K562 (cell line): ENCODE results near the gene ANKS1A. TPM values are rescaled to one million over a fixed set of nuclear protein-coding genes. Genes with fewer than 3 reads are reported as not detected.

Experiments used
- ATAC-seq: fragments of 200-7000 bp; cut with Tn5 transposase; 3 replicates; pipeline ENCODE4 v1.9.1; 2020; ENCODE audit warnings: moderate library complexity
- BruUV-seq: library from RNA; stranded (reverse); fragments of 400-500 nt; replicated peaks from 2 replicates; lab custom pipeline; 2021; lab: Mats Ljungman, UMichigan
- CTCF ChIA-PET: fragments of 300-600 bp; formaldehyde crosslinking; extraction: SDS; loops from one replicate; lab custom pipeline; 2021; ENCODE audit warnings: low intra/inter-chr PET ratio; lab: Yijun Ruan, JAX
- POLR2A ChIA-PET: fragments of 300-600, 350-650 bp; sonication (Branson Sonifier 250); formaldehyde crosslinking; extraction: SDS; loops from one replicate; lab custom pipeline; 2021; ENCODE audit warnings: antibody characterized with exemption, inconsistent platforms; lab: Yijun Ruan, JAX
- DNase-seq, 4 experiments: peaks; one replicate each; pipeline versions ENCODE4 v3.0.0 to v3.0.0-alpha.2; 2011 to 2018; ENCODE audit warnings: low spot score in 3 of 4, mixed read lengths in 3 of 4; ENCODE audit errors: extremely low read depth in 1 of 4
- FAIRE-seq: peaks from 2 replicates; lab custom pipeline; 2011; peaks lifted over from hg19 to GRCh38; lab: Jason Lieb, UNC
- H2AFZ ChIP-seq: 2 replicates; pipeline ENCODE4 v1.6.0; 2011; ENCODE audit warnings: low read depth, low read length, control low read depth, inconsistent platforms
- H3K27ac ChIP-seq: fragments of 200-600 bp; 3 replicates; pipeline ENCODE4 v1.8.0; 2011; ENCODE audit warnings: low read depth, mild to moderate bottlenecking, control low read depth, inconsistent platforms, low read length, moderate library complexity, mixed read lengths; ENCODE audit errors: extremely low read depth
- H3K27me3 ChIP-seq, 2 experiments: fragments of 300-600 bp in 1 of 2; 2 replicates in 1 of 2; 3 replicates in 1 of 2; pipeline versions ENCODE4 v1.6.0 to v1.8.0; 2011; ENCODE audit warnings: inconsistent platforms in 2 of 2, low read length in 2 of 2, mild to moderate bottlenecking in 1 of 2, mixed read lengths in 1 of 2, moderate library complexity in 1 of 2; ENCODE audit not compliant: control insufficient read depth in 2 of 2, insufficient read depth in 2 of 2
- H3K36me3 ChIP-seq: fragments of 300-600 bp; 3 replicates; pipeline ENCODE4 v1.8.0; 2011; ENCODE audit warnings: mild to moderate bottlenecking, low read length, inconsistent platforms; ENCODE audit not compliant: control insufficient read depth, insufficient read depth
- H3K4me1 ChIP-seq, 2 experiments: fragments of 200-600 bp in 1 of 2; replicated peaks in 1 of 2; 2 replicates in 1 of 2; 3 replicates in 1 of 2; pipeline versions ENCODE4 v1.5.1 to v1.8.0; 2011; ENCODE audit warnings: inconsistent platforms in 2 of 2, low read length in 2 of 2, mild to moderate bottlenecking in 1 of 2, mixed read lengths in 1 of 2, moderate library complexity in 1 of 2; ENCODE audit not compliant: control insufficient read depth in 2 of 2, insufficient read depth in 2 of 2
- H3K4me2 ChIP-seq: 2 replicates; pipeline ENCODE4 v1.6.1; 2011; ENCODE audit warnings: low read length, control low read depth, inconsistent platforms, mixed read lengths; ENCODE audit not compliant: insufficient read depth
- H3K4me3 ChIP-seq: fragments of 200-600 bp; sonication (generic), shearing (Covaris generic); 2 replicates; pipeline ENCODE4 v1.5.1; 2016; ENCODE audit warnings: control low read depth, inconsistent platforms
- H3K79me2 ChIP-seq: fragments of 200-600 bp; 3 replicates; pipeline ENCODE4 v1.8.0; 2011; ENCODE audit warnings: low read length, inconsistent platforms; ENCODE audit not compliant: control insufficient read depth, insufficient read depth
- H3K9ac ChIP-seq, 2 experiments: 2 replicates each; pipeline versions ENCODE4 v1.6.0 to v1.6.1; 2011; ENCODE audit warnings: low read depth in 2 of 2, low read length in 2 of 2, control low read depth in 1 of 2, inconsistent platforms in 1 of 2, mild to moderate bottlenecking in 1 of 2, mixed read lengths in 1 of 2; ENCODE audit not compliant: insufficient read depth in 1 of 2
- H3K9me1 ChIP-seq: one replicate; pipeline ENCODE4 v1.6.0; 2011; ENCODE audit warnings: inconsistent platforms, mild to moderate bottlenecking, low read length, moderate library complexity; ENCODE audit not compliant: control insufficient read depth, insufficient read depth
- H3K9me3 ChIP-seq: replicated peaks from 2 replicates; pipeline ENCODE4 v1.5.1; 2011; ENCODE audit warnings: low read depth, low read length, inconsistent platforms; ENCODE audit not compliant: control insufficient read depth, insufficient read depth
- H4K20me1 ChIP-seq: replicated peaks from 2 replicates; pipeline ENCODE4 v1.6.1; 2011; ENCODE audit warnings: low read length, inconsistent platforms, mixed read lengths; ENCODE audit not compliant: control insufficient read depth, insufficient read depth
- FOXK1 ChIP-seq: sonication (generic); formaldehyde crosslinking; IDR thresholded peaks from 2 replicates; pipeline ENCODE4 v1.8.0; 2022; ENCODE audit warnings: missing genetic modification reagents, mild to moderate bottlenecking, borderline replicate concordance
- GATA2 ChIP-seq: sonication (generic); formaldehyde crosslinking; IDR thresholded peaks from 2 replicates; pipeline ENCODE4 v1.4.0; 2020; ENCODE audit warnings: mild to moderate bottlenecking, missing genetic modification reagents
- HDAC6 ChIP-seq: IDR thresholded peaks from 2 replicates; pipeline ENCODE4 v1.6.1; 2012; ENCODE audit warnings: low read depth, mild to moderate bottlenecking, control low read depth, inconsistent platforms, low read length, moderate library complexity
- KDM4B ChIP-seq, 2 experiments: fragments of 450-650 bp in 1 of 2; sonication (generic) in 1 of 2; IDR thresholded peaks; 2 replicates each; pipeline ENCODE4 v1.6.1; 2016 to 2017; ENCODE audit warnings: borderline replicate concordance in 2 of 2, antibody characterized with exemption in 1 of 2, low read depth in 1 of 2, mild to moderate bottlenecking in 1 of 2
- RAD21 ChIP-seq, 2 experiments: fragments of 250-450 bp in 1 of 2; fragments of 450-650 bp in 1 of 2; sonication (Bioruptor Pico) in 1 of 2; formaldehyde crosslinking in 1 of 2; IDR thresholded peaks in 1 of 2; conservative IDR thresholded peaks in 1 of 2; 2 replicates each; pipeline versions ENCODE4 v1.4.0 to v1.8.0; 2020 to 2022; ENCODE audit warnings: mild to moderate bottlenecking in 2 of 2, moderate library complexity in 1 of 2
- WGBS: fragments of 100-300 bp; shearing (Covaris generic); methylation state at CpG from one replicate; pipeline ENCODE4 v1.1.6; 2016; ENCODE audit warnings: low coverage, mixed read lengths; ENCODE audit not compliant: insufficient coverage; ENCODE audit errors: missing lambda C conversion rate; 5-methylcytosine and 5-hydroxymethylcytosine counted together
- in situ Hi-C: fragments of 300-500 bp; cut with MboI; formaldehyde crosslinking; loops from 4 replicates; pipeline ENCODE4 v1.15.0; 2018; ENCODE audit warnings: inconsistent platforms, mixed read lengths
- intact Hi-C: fragments of 100-400 bp; cut with micrococcal nuclease; formaldehyde crosslinking; loops from 2 replicates; pipeline ENCODE4 v1.14.2; 2022
- polyA plus RNA-seq, 8 experiments: library from polyadenylated mRNA; depleted of rRNA in 4 of 8; stranded (reverse) in 5 of 8; unstranded in 3 of 8; fragments of >200 nt; fragmentation: Nextera tagmentation in 2 of 8; fragmentation: Illumina TruSeq in 1 of 8; extraction: Ambion mirVana in 2 of 8; extraction: Trizol in 1 of 8; gene quantifications; 2 replicates each; pipeline versions ENCODE4 v1.2.1 to v1.2.3, GENCODE V29; 2011 to 2014; ENCODE audit warnings: inconsistent platforms in 1 of 8, missing spikeins in 1 of 8
- total RNA-seq, 7 experiments: library from RNA; depleted of rRNA in 6 of 7; stranded (reverse); fragments of >200 nt in 6 of 7; fragmentation: Illumina TruSeq in 2 of 7; extraction: Trizol in 2 of 7; gene quantifications; 2 replicates each; pipeline versions ENCODE4 v1.2.1 to v1.2.3, GENCODE V29; 2011 to 2021; ENCODE audit warnings: low replicate concordance in 1 of 7
- TF ChIP-seq, protein P1 (sequence below): sonication (generic); formaldehyde crosslinking; IDR thresholded peaks from 2 replicates; pipeline ENCODE4 v1.8.1; 2022; ENCODE audit warnings: missing genetic modification reagents
- TF ChIP-seq, protein P2 (sequence below): fragments of 450-650 bp; IDR thresholded peaks from 2 replicates; pipeline ENCODE4 v1.6.1; 2016; ENCODE audit warnings: low read depth, mild to moderate bottlenecking, moderate library complexity
- TF ChIP-seq, protein P3 (sequence below): fragments of 450-650 bp; formaldehyde crosslinking; conservative IDR thresholded peaks from 2 replicates; pipeline ENCODE4 v1.4.0; 2022; ENCODE audit warnings: mild to moderate bottlenecking, missing genetic modification characterization
- TF ChIP-seq, protein P4 (sequence below): fragments of 250-450 bp; sonication (Bioruptor Pico); IDR thresholded peaks from 2 replicates; pipeline ENCODE4 v1.5.1; 2021; ENCODE audit warnings: mild to moderate bottlenecking

ANKS1A gene
- total and polyA plus RNA-seq, 9 of the 15 experiments (the other 6 are each of a cell fraction or from before 2014, with no cell fraction given) = 1.1 to 13.8 (median 5.3) TPM

DNA sequence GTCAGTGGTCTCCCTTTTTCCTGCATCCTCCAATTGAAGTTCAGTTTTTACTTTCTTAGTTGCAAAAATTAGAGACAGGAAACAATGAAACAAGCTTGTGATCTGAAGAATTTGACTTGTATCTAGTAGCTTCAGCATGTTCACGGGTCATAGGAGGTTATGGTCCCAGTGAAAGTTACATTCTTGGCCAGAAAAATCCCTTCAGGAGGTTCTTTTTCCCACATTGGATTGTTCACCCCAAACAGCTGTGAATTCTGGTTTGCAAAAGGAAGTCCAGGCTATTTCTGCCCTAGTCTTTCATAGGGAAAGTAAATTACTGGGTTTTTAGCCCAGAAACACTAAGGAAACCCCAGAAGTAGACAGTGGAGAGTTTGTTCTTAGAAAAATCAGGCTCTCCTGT is 8.1 kb downstream of the ANKS1A start:
- Histone ChIP-seq H3K4me1 (no peaks in the 10 kb centered on the region), H3K79me2 (peaks cover 11% of the 10 kb centered on the region; the same call in 1 of the 3 replicates), H4K20me1 (no peaks in the 10 kb centered on the region), H3K9me3 (no peaks in the 10 kb centered on the region), H3K4me2 (no peak overlapping the region), H3K4me3 (no peak overlapping the region), H3K27me3 (no peaks in the 10 kb centered on the region), H3K36me3 (peaks cover 3% of the 10 kb centered on the region; the same call in 1 of the 3 replicates), H2AFZ (no peak overlapping the region), H3K9ac (no peak overlapping the region), H3K9me1 (no peaks in the 10 kb centered on the region), H3K27ac (no peak overlapping the region)
- CTCF ChIA-PET = no interaction called here
- no TSS peak for BruUV-seq
- WGBS = 60% methylated on average over 1 of the region's 1 CpG
- ATAC-seq = no peak
- in situ Hi-C loops = no loop called here
- DNase-seq = no peak
- no peak for TF ChIP-seq FOXK1 (CRISPR knock-in tag)
- no peak for FAIRE-seq
- intact Hi-C loops = no loop called here
- POLR2A ChIA-PET = interaction anchor here (0.7 to 1.8 kb wide), 4 partner anchors 8 to 12 kb away, joined by 3 to 9 read pairs (median 3); partner anchors contain the start of gene TAF11

DNA sequence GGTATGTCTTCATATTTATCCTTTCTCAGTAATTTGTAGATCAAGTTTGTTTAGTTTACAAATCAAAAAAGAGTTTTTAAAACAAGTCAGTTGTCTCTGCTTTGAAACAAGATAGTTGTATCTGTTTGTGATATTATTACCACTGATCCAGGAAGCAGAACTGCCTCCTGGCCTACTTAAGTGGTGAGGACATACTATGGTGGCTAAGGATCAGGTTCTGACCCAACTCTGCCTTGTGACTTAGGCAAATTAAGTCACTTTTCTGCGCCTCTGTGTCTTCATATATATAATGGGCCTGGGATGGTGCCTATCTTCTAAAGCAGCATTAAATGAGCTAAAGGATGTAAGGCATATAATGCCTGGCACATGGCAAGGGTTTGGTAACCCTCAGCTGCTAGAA is 8.7 kb downstream of the ANKS1A start:
- DNase-seq (no peak), FAIRE-seq (no peak), ATAC-seq (no peak)
- H3K79me2 ChIP-seq = peaks cover 11% of the 10 kb centered on the region; the same call in 1 of the 3 replicates
- ChIA-PET CTCF (no interaction called here), POLR2A (interaction anchor here (0.7 to 1.8 kb wide), 4 partner anchors 8 to 13 kb away, joined by 3 to 9 read pairs (median 3); partner anchors contain the start of gene TAF11)
- 43% methylated on average over 1 of the region's 1 CpG for WGBS
- H3K27ac ChIP-seq = no peak overlapping the region
- H3K27me3 ChIP-seq = no peaks in the 10 kb centered on the region
- intact Hi-C loops = no loop called here
- H3K4me1 ChIP-seq = no peaks in the 10 kb centered on the region
- no peaks in the 10 kb centered on the region for H3K9me1 ChIP-seq
- no peak overlapping the region for H3K4me2 ChIP-seq
- no peaks in the 10 kb centered on the region for H4K20me1 ChIP-seq
- H2AFZ ChIP-seq = no peak overlapping the region
- no peak overlapping the region for H3K4me3 ChIP-seq
- peaks cover 3% of the 10 kb centered on the region; the same call in 1 of the 3 replicates for H3K36me3 ChIP-seq
- no peak overlapping the region for H3K9ac ChIP-seq
- H3K9me3 ChIP-seq = no peaks in the 10 kb centered on the region
- no TSS peak for BruUV-seq
- in situ Hi-C loops = no loop called here
- TF ChIP-seq GATA2 (CRISPR knock-in tag) (no peak), RAD21 (CRISPR knock-in tag; conservative IDR thresholded peaks at IDR 0.05 in 1 of 2, IDR thresholded peaks at IDR 0.05 in 1 of 2) (no peak), HDAC6 (no peak), KDM4B (IDR thresholded peaks at IDR 0.05; ENCODE audit: borderline replicate concordance in 2 of 2, low read depth in 1 of 2) (no peak)
- TF ChIP-seq, protein P1, sequence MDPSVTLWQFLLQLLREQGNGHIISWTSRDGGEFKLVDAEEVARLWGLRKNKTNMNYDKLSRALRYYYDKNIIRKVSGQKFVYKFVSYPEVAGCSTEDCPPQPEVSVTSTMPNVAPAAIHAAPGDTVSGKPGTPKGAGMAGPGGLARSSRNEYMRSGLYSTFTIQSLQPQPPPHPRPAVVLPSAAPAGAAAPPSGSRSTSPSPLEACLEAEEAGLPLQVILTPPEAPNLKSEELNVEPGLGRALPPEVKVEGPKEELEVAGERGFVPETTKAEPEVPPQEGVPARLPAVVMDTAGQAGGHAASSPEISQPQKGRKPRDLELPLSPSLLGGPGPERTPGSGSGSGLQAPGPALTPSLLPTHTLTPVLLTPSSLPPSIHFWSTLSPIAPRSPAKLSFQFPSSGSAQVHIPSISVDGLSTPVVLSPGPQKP = no peak
- TF ChIP-seq, protein P2, sequence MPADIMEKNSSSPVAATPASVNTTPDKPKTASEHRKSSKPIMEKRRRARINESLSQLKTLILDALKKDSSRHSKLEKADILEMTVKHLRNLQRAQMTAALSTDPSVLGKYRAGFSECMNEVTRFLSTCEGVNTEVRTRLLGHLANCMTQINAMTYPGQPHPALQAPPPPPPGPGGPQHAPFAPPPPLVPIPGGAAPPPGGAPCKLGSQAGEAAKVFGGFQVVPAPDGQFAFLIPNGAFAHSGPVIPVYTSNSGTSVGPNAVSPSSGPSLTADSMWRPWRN = no peak
- TF ChIP-seq, protein P3, sequence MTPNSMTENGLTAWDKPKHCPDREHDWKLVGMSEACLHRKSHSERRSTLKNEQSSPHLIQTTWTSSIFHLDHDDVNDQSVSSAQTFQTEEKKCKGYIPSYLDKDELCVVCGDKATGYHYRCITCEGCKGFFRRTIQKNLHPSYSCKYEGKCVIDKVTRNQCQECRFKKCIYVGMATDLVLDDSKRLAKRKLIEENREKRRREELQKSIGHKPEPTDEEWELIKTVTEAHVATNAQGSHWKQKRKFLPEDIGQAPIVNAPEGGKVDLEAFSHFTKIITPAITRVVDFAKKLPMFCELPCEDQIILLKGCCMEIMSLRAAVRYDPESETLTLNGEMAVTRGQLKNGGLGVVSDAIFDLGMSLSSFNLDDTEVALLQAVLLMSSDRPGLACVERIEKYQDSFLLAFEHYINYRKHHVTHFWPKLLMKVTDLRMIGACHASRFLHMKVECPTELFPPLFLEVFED (CRISPR knock-in tag) = no peak
- TF ChIP-seq, protein P4, sequence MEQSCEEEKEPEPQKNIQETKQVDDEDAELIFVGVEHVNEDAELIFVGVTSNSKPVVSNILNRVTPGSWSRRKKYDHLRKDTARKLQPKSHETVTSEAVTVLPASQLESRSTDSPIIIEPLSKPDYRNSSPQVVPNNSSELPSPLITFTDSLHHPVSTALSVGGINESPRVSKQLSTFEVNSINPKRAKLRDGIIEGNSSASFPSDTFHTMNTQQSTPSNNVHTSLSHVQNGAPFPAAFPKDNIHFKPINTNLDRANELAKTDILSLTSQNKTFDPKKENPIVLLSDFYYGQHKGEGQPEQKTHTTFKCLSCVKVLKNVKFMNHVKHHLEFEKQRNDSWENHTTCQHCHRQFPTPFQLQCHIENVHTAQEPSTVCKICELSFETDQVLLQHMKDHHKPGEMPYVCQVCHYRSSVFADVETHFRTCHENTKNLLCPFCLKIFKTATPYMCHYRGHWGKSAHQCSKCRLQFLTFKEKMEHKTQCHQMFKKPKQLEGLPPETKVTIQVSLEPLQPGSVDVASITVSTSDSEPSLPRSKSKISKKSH (CRISPR knock-in tag) = no peak
